ENCODE data around the gene IFNGR1. TPM values are rescaled to one million over a fixed set of nuclear protein-coding genes. Genes with fewer than 3 reads are reported as not detected.

IFNGR1 gene
- total RNA-seq, 2 donors from 2014 or later = 23.7 to 30.2 TPM

DNA sequence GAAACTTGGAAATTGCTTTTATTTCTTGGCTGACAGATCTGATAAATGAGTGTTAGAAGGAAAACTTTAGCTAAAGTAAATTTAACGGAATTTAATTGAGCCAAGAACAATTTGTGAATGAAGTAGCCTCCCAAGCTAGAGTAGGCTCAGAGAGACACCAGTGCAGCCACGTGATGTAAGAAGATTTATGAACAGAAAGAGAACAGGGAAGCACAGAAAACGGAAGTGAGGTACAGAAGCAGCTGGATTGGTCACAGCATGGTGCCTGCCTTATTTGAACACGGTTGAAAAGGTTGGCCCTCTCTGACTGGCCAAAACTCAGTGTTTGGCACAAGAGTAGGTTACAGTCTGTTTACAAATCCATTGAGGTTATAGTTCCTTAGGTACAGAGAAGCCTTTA, 29.5 kb upstream of the IFNGR1 start:
- Histone ChIP-seq H3K27ac (ENCODE audit: low read depth, low read length) (no peak overlapping the region), H3K9me3 (ENCODE audit: control insufficient read depth, low read length) (peaks cover 14% of the 10 kb centered on the region), H3K4me1 (ENCODE audit: control insufficient read depth, insufficient read depth, low read length) (no peaks in the 10 kb centered on the region), H3K4me3 (ENCODE audit: low read length) (no peak overlapping the region), H3K27me3 (ENCODE audit: control insufficient read depth, insufficient read depth, low read length, poor library complexity, severe bottlenecking) (no peaks in the 10 kb centered on the region), H3K36me3 (ENCODE audit: control insufficient read depth, insufficient read depth, low read length) (no peaks in the 10 kb centered on the region), H3K9ac (ENCODE audit: extremely low read depth, low read length, poor library complexity, severe bottlenecking) (no peak overlapping the region)
- Mint-ChIP-seq H3K27ac (no peak overlapping the region), H3K4me1 (no peaks in the 10 kb centered on the region), H3K36me3 (ENCODE audit: low read depth) (no peaks in the 10 kb centered on the region), H3K9me3 (peaks cover 16% of the 10 kb centered on the region), H3K4me3 (no peak overlapping the region), H3K27me3 (ENCODE audit: insufficient read depth) (peaks cover 3% of the 10 kb centered on the region)
- 85% methylated on average over 4 of the region's 4 CpGs for WGBS, 2 experiments (ENCODE audit: insufficient coverage in 1 of 2, insufficient read length in 1 of 2)
- TF ChIP-seq, protein P1, sequence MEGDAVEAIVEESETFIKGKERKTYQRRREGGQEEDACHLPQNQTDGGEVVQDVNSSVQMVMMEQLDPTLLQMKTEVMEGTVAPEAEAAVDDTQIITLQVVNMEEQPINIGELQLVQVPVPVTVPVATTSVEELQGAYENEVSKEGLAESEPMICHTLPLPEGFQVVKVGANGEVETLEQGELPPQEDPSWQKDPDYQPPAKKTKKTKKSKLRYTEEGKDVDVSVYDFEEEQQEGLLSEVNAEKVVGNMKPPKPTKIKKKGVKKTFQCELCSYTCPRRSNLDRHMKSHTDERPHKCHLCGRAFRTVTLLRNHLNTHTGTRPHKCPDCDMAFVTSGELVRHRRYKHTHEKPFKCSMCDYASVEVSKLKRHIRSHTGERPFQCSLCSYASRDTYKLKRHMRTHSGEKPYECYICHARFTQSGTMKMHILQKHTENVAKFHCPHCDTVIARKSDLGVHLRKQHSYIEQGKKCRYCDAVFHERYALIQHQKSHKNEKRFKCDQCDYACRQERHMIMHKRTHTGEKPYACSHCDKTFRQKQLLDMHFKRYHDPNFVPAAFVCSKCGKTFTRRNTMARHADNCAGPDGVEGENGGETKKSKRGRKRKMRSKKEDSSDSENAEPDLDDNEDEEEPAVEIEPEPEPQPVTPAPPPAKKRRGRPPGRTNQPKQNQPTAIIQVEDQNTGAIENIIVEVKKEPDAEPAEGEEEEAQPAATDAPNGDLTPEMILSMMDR (conservative IDR thresholded peaks at IDR 0.05) = no peak
- DNase-seq = no peak

DNA sequence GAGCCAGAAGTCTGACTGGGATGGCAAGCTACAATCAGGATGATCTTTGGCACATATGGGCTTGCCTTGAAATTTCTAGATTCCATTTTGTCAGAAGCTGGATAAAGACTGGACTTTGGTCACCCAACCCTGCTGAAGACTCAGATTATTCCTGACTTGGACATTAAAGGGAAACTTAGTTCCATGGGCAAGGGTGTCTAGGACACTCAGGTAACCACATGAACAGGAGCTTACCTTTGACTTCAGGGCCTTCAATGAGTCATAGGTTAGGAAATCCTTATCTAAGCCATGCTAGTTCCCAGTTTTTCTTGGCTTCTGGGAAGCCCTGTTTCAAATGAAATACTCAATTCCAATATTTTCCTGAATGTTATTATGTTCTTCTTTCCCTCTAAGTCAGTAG, 28.5 kb upstream of the IFNGR1 start:
- H3K27ac Mint-ChIP-seq = no peak overlapping the region
- Histone ChIP-seq H3K4me1 (ENCODE audit: control insufficient read depth, insufficient read depth, low read length) (no peaks in the 10 kb centered on the region), H3K9me3 (ENCODE audit: control insufficient read depth, low read length) (peaks cover 4% of the 10 kb centered on the region), H3K27me3 (ENCODE audit: control insufficient read depth, insufficient read depth, low read length, poor library complexity, severe bottlenecking) (no peaks in the 10 kb centered on the region), H3K27ac (ENCODE audit: low read depth, low read length) (no peak overlapping the region), H3K9ac (ENCODE audit: extremely low read depth, low read length, poor library complexity, severe bottlenecking) (no peak overlapping the region), H3K4me3 (ENCODE audit: low read length) (no peak overlapping the region), H3K36me3 (ENCODE audit: control insufficient read depth, insufficient read depth, low read length) (no peaks in the 10 kb centered on the region)
- H3K4me3 Mint-ChIP-seq = no peak overlapping the region
- H3K27me3 Mint-ChIP-seq (ENCODE audit: insufficient read depth) = peaks cover 3% of the 10 kb centered on the region
- TF ChIP-seq, protein P1 (conservative IDR thresholded peaks at IDR 0.05) = no peak
- no peak for DNase-seq
- H3K9me3 Mint-ChIP-seq = peaks cover 6% of the 10 kb centered on the region
- no peaks in the 10 kb centered on the region for H3K36me3 Mint-ChIP-seq (ENCODE audit: low read depth)
- H3K4me1 Mint-ChIP-seq = no peaks in the 10 kb centered on the region

DNA sequence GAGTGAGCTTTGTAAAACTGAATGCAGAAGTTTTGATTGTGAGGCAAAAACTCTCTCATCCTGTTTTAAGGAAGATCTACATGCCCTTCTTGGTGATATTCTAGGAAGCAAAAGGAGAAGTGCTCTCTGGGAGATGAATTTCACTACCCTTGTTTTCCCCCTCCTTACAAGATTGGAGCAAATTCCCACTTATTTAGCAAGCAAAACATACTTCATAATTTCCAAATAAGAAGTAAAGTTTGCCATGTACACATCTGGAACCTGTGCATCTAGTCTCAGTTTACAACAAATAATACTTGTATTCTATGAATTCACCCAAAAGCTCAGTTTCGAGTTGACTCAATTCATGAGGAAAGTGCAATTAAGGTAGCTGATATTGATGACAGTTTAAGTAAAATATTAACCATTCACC, 27.6 kb upstream of the IFNGR1 start:
- Mint-ChIP-seq H3K27me3 (ENCODE audit: insufficient read depth) (no peaks in the 10 kb centered on the region), H3K4me3 (no peak overlapping the region), H3K36me3 (ENCODE audit: low read depth) (no peaks in the 10 kb centered on the region), H3K9me3 (no peaks in the 10 kb centered on the region), H3K4me1 (peaks cover under 1% of the 10 kb centered on the region), H3K27ac (no peak overlapping the region)
- WGBS, 2 experiments (ENCODE audit: insufficient coverage in 1 of 2, insufficient read length in 1 of 2) = 71% methylated on average over 1 of the region's 1 CpG; no CpG with 5 or more reads in 1 of the 2 experiments
- no peaks in the 10 kb centered on the region for H3K36me3 ChIP-seq (ENCODE audit: control insufficient read depth, insufficient read depth, low read length)
- no peaks in the 10 kb centered on the region for H3K27me3 ChIP-seq (ENCODE audit: control insufficient read depth, insufficient read depth, low read length, poor library complexity, severe bottlenecking)
- no peaks in the 10 kb centered on the region for H3K4me1 ChIP-seq (ENCODE audit: control insufficient read depth, insufficient read depth, low read length)
- H3K4me3 ChIP-seq (ENCODE audit: low read length) = no peak overlapping the region
- no peak for DNase-seq
- H3K27ac ChIP-seq (ENCODE audit: low read depth, low read length) = no peak overlapping the region
- H3K9me3 ChIP-seq (ENCODE audit: control insufficient read depth, low read length) = no peaks in the 10 kb centered on the region
- H3K9ac ChIP-seq (ENCODE audit: extremely low read depth, low read length, poor library complexity, severe bottlenecking) = no peak overlapping the region
- TF ChIP-seq, protein P1 (conservative IDR thresholded peaks at IDR 0.05) = no peak
